Mucosa of stomach (tissue), 1 donor: ENCODE results near the gene ZBTB37.
A peak's percentile ranks its signal among the peaks of the same experiment; 100 is the strongest.
"Not testable (repeated sequence)": the region's sequence is repeated elsewhere in the genome, so short reads cannot be mapped to it uniquely, and the experiment has no call there.

ENCODE experiments used
- H3K27me3 ChIP-seq: one replicate; pipeline ENCODE4 v1.7.0; 2013; ENCODE audit warnings: mild to moderate bottlenecking, low read length; ENCODE audit not compliant: control insufficient read depth, insufficient read depth
- H3K36me3 ChIP-seq: one replicate; pipeline ENCODE4 v1.7.0; 2013; ENCODE audit warnings: low read length; ENCODE audit not compliant: control insufficient read depth, insufficient read depth
- H3K4me1 ChIP-seq: one replicate; pipeline ENCODE4 v1.7.0; 2013; ENCODE audit warnings: mild to moderate bottlenecking, low read length; ENCODE audit not compliant: control insufficient read depth, insufficient read depth
- H3K4me3 ChIP-seq: one replicate; pipeline ENCODE4 v1.7.0; 2013; ENCODE audit warnings: low read length
- H3K9ac ChIP-seq: one replicate; pipeline ENCODE4 v1.7.0; 2013; ENCODE audit warnings: mild to moderate bottlenecking, low read length, moderate library complexity
- H3K9me3 ChIP-seq: one replicate; pipeline ENCODE4 v1.7.0; 2013; ENCODE audit warnings: mild to moderate bottlenecking, low read length, moderate library complexity; ENCODE audit not compliant: control insufficient read depth
- donor health status: Pancreatic carcinoma.

The ZBTB37 gene

DNA sequence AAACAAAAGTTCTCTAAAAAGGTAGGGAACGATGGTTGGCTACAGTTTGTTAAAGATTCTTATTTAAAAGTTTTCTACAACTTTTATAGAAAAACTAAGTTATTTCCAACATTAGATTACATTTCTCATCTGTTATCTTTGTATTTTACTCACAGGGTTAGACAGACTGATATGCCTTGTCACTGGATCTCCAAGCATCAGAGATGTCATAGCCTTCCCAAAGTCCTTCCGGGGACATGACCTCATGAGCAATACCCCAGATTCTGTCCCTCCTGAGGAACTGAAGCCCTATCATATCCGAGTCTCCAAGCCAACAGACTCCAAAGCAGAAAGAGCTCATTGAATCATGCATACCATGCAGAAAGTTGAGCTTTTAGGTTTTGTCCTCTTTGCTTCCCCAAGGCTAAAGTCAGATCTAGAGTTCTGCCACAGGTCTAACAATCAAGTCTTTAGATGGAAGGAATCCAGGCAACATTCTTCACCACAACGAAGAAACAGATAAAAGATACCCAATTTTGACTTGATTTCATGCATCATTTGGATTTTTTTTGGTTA is 10.7 kb upstream of the ZBTB37 start:
- H3K9ac ChIP-seq, result no peak overlapping the region
- no peaks in the 10 kb centered on the region for H3K36me3 ChIP-seq
- H3K4me3 ChIP-seq, result no peak overlapping the region
- no peaks in the 10 kb centered on the region for H3K27me3 ChIP-seq
- no peaks in the 10 kb centered on the region for H3K4me1 ChIP-seq
- no peaks in the 10 kb centered on the region for H3K9me3 ChIP-seq

DNA sequence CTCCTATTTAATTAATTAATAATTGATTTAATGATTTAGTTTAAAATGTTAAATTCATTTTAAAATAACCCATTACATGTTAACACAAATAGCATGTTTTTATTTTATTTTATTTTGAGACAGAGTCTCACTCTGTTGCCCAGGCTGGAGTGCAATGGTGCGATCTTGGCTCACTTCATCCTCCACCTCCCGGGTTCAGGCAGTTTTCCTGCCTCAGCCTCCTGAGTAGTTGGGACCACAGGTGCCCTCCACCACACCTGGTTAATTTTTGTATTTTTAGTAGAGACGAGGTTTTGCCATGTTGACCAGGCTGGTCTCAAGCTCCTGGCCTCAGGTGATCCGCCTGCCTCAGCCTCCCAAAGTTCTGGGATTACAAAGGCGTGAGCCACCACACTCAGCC is 8.6 kb upstream of the ZBTB37 start:
- not testable (repeated sequence) for H3K4me1 ChIP-seq, H3K27me3 ChIP-seq, H3K9ac ChIP-seq, H3K4me3 ChIP-seq, H3K9me3 ChIP-seq, H3K36me3 ChIP-seq

GRCh38 chr1:173860065-173860464 is 8.1 kb upstream of the ZBTB37 start:
- peaks cover 3% of the 10 kb centered on the region for H3K36me3 ChIP-seq
- H3K9ac ChIP-seq, result no peak overlapping the region
- no peaks in the 10 kb centered on the region for H3K4me1 ChIP-seq
- no peaks in the 10 kb centered on the region for H3K27me3 ChIP-seq
- no peaks in the 10 kb centered on the region for H3K9me3 ChIP-seq
- H3K4me3 ChIP-seq, result no peak overlapping the region

DNA sequence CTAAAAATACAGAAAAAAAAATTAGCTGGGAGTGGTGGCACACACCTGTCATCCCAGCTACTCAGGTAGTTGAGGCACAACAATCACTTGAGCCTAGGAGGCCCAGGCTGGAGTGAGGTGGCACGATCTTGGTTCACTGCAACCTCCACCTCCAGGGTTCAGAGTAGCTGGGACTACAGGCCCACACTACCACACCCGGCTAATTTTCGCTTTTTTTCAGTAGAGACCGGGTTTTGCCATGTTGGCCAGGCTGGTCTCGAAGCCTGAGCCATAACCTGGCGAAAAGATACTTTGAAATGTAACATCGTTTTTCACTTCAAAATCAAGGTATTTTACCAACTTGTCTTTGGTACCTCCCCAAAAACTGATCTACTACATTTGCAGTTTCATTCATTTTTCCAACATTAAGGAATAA is 6.4 kb upstream of the ZBTB37 start:
- no peaks in the 10 kb centered on the region for H3K9me3 ChIP-seq
- peaks cover 9% of the 10 kb centered on the region for H3K36me3 ChIP-seq
- no peak overlapping the region for H3K9ac ChIP-seq
- no peak overlapping the region for H3K4me3 ChIP-seq
- H3K4me1 ChIP-seq, result no peaks in the 10 kb centered on the region
- H3K27me3 ChIP-seq, result no peaks in the 10 kb centered on the region

DNA sequence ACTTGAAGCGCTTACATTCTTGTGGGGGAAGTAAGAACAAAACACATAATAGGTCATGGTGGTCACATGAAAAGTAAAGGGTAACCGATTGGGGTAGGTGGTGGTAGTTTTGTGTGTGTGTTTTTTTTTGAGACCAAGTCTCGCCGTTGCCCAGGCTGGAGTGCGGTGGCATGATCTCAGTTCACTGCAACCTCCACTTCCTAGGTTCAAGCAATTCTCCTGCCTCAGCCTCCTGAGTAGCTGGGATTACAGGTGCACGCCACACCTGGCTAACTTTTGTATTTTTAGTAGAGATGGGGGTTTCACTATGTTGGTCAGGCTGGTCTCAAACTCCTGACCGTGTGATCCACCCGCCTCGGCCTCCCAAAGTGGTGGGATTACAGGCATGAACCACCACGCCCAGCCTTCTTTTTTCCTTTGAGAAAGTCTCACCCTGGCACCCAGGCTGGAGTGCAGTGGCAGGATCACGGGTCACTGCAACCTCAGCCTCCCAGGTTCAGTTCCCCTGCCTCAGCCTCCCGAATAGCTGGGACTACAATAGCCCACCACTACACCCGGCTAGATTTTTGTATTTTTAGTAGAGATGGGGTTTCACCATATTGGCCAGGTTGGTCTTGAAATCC is 5.9 kb upstream of the ZBTB37 start:
- H3K9me3 ChIP-seq, H3K4me3 ChIP-seq, H3K36me3 ChIP-seq, H3K9ac ChIP-seq, H3K27me3 ChIP-seq, H3K4me1 ChIP-seq: not testable (repeated sequence)

DNA sequence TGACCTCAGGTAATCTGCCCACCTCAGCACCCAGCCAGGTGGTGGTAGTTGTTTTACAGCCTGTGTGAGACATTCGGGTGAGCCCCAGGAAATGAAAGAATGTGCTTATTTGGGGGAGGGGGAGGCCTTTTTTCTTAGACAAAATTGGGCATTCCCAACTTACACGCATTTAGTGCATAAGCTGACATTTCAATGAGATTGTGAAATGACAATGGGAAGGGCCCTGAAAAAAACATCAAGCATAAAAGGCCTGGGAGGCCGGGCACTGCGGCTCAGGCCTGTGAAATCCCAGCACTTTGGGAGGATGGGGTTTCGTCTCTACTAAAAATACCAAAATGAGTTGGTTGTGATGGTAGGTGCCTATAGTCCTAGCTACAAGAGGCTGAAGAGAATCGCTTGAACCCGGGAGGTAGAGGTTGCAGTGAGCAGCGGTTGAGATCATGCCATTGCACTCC is 5.4 kb upstream of the ZBTB37 start:
- Histone ChIP-seq H3K36me3 (peaks cover 9% of the 10 kb centered on the region), H3K9ac (no peak overlapping the region), H3K27me3 (no peaks in the 10 kb centered on the region), H3K4me1 (no peaks in the 10 kb centered on the region), H3K4me3 (no peak overlapping the region), H3K9me3 (no peaks in the 10 kb centered on the region)

DNA sequence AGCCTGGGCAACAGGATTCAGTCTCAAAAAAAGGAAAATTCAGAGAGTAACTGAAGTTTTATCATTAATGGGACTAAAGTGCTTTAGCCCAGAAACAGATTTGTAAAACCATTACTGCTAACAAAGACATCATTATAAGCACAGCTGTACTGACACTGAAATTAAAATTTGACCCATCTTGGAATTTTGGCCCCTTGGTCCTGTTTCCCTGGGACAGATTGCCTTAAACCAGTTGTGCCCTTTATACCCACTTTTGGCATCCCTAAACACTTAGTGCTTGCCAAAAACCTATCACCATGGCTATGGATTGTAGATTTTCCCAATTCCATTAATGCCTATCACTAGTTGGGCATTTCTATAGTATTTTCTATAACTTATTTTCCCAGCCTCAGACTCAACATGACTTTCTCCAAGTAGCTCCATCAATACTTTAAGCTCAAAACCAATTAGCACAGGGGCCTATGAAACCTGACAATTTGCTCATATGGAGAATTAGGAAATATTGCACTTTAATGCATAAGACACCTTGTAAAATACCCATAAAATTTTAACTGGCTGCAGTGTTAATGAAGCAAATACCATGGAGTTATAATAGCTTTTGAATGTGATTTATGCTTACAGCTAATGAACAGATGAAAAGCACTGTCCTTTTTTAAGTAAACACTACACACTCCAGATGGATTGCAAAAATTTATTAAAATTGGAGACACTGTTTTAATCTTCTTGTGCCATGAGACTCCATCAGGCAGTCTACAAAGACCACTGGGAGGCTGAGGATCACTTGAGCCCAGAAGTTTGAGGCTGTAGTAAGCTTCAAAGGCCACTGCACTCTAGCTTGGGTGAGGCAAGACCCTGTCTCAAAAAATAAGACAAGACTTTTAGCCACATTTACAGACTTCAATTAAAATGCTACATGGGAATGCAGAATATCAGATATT is 4.7 kb upstream of the ZBTB37 start:
- Histone ChIP-seq H3K9me3 (no peaks in the 10 kb centered on the region), H3K4me1 (no peaks in the 10 kb centered on the region), H3K4me3 (no peak overlapping the region), H3K9ac (no peak overlapping the region), H3K36me3 (peaks cover 9% of the 10 kb centered on the region), H3K27me3 (no peaks in the 10 kb centered on the region)

DNA sequence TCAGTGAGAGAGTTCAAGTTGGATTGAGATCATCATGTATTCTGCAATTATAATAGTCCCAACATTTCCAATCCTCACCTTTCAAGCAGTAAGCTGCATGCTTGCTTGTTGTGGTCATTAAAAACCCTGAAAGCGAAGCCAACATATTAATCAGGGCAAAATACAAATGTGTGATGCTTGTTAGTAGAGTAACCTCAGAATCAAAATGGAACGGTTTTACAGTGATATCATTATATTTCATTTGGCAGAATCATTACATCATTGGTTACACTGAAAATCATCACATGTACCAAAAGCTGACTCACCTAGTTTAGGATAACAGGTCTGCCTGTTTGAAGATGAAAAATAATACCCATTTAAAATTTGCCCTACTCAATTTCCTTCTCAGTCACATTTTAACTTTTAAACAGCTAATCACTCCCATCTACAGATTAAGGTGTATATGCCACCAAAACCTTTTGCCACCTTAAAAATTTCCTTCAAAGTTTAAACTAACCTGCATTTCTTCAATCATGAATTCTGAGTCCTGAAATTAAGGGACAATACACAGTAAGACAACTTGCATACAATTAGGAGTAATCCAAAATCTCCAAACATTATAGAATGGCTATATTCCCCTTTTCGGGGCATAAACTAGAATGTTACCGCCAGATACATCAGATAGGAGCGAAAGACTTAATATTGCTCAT is 3.9 kb upstream of the ZBTB37 start:
- H3K9ac ChIP-seq, result no peak overlapping the region
- H3K27me3 ChIP-seq, result no peaks in the 10 kb centered on the region
- H3K4me3 ChIP-seq, result no peak overlapping the region
- no peaks in the 10 kb centered on the region for H3K4me1 ChIP-seq
- peaks cover 9% of the 10 kb centered on the region for H3K36me3 ChIP-seq
- H3K9me3 ChIP-seq, result no peaks in the 10 kb centered on the region

GRCh38 chr1:173865468-173866164 is 2.6 kb upstream of the ZBTB37 start:
- Histone ChIP-seq H3K4me3 (no peak overlapping the region), H3K9ac (peak overlapping the region; percentile 7), H3K27me3 (no peaks in the 10 kb centered on the region), H3K36me3 (peaks cover 9% of the 10 kb centered on the region), H3K4me1 (peaks cover 6% of the 10 kb centered on the region), H3K9me3 (no peaks in the 10 kb centered on the region)

GRCh38 chr1:173866413-173867115 is 1.6 kb upstream of the ZBTB37 start:
- H3K4me1 ChIP-seq, result peaks cover 16% of the 10 kb centered on the region
- H3K36me3 ChIP-seq, result peaks cover 9% of the 10 kb centered on the region
- H3K9ac ChIP-seq, result peak overlapping the region; percentile 66
- H3K27me3 ChIP-seq, result no peaks in the 10 kb centered on the region
- H3K9me3 ChIP-seq, result no peaks in the 10 kb centered on the region
- peak overlapping the region; percentile 40 for H3K4me3 ChIP-seq

- H3K4me1 ChIP-seq, result peaks cover 17% of the 10 kb centered on the region
- H3K36me3 ChIP-seq, result peaks cover 9% of the 10 kb centered on the region
- no peaks in the 10 kb centered on the region for H3K9me3 ChIP-seq
- no peaks in the 10 kb centered on the region for H3K27me3 ChIP-seq
- peak overlapping the region; percentile 66 for H3K9ac ChIP-seq
- peak overlapping the region; percentile 40 for H3K4me3 ChIP-seq
These were observed 933 bp upstream of the ZBTB37 start for GRCh38 chr1:173867141-173867752.
